ENCODE measurements around the gene RNF151.

RNF151 gene

GRCh38 chr16:2013527-2013926, 46.9 kb downstream of the RNF151 start:
- Histone ChIP-seq H3K9ac (ENCODE audit: low read length) (no peak overlapping the region), H4K8ac (ENCODE audit: low read depth, low read length) (no peak overlapping the region), H4K91ac (ENCODE audit: low read depth, low read length) (no peak overlapping the region), H3K4me1 (ENCODE audit: control insufficient read depth in 1 of 2, insufficient read depth in 2 of 2, low read length in 2 of 2) (peaks cover 8 to 10% of the 10 kb centered on the region in 2 experiments), H2BK12ac (ENCODE audit: low read length) (no peak overlapping the region), H3K18ac (ENCODE audit: low read length) (no peak overlapping the region), H3K36me3 (ENCODE audit: control insufficient read depth in 1 of 2, insufficient read depth in 2 of 2, low read length in 2 of 2) (no peaks in the 10 kb centered on the region), H3K27ac (ENCODE audit: low read depth, low read length) (no peak overlapping the region), H3K14ac (ENCODE audit: low read length) (no peak overlapping the region), H3K23ac (ENCODE audit: low read length) (no peak overlapping the region), H2BK5ac (ENCODE audit: low read depth, low read length, poor library complexity) (no peak overlapping the region), H3K79me1 (ENCODE audit: low read length) (peaks cover 7% of the 10 kb centered on the region), H3K4ac (ENCODE audit: low read depth, low read length) (no peak overlapping the region), H4K12ac (ENCODE audit: low read depth, low read length) (no peak overlapping the region), H2AFZ (ENCODE audit: insufficient read depth, low read length, poor library complexity) (no peak overlapping the region), H3K27me3 (ENCODE audit: insufficient read depth, low read length) (peaks cover 2% of the 10 kb centered on the region), H3K4me2 (ENCODE audit: low read length) (no peak overlapping the region), H3K9me3 (ENCODE audit: insufficient read depth, low read depth, low read length) (no peaks in the 10 kb centered on the region), H2BK120ac (ENCODE audit: insufficient read depth, low read length, poor library complexity) (no peak overlapping the region), H3K79me2 (ENCODE audit: control insufficient read depth, insufficient read depth, low read length, poor library complexity) (peaks cover 7% of the 10 kb centered on the region), H3K4me3 (ENCODE audit: low read depth, low read length) (no peak overlapping the region), H2AK5ac (ENCODE audit: low read length) (no peak overlapping the region)
- WGBS (ENCODE audit: extremely low coverage, insufficient coverage, insufficient read length), result no CpG with 5 or more reads among the region's 15 CpGs
- no peak for DNase-seq

- Histone ChIP-seq H3K4me1 (ENCODE audit: control insufficient read depth in 1 of 2, insufficient read depth in 2 of 2, low read length in 2 of 2) (peaks cover 10 to 12% of the 10 kb centered on the region in 2 experiments), H4K91ac (ENCODE audit: low read depth, low read length) (no peak overlapping the region), H2BK5ac (ENCODE audit: low read depth, low read length, poor library complexity) (no peak overlapping the region), H3K14ac (ENCODE audit: low read length) (no peak overlapping the region), H2BK12ac (ENCODE audit: low read length) (no peak overlapping the region), H3K27me3 (ENCODE audit: insufficient read depth, low read length) (peaks cover 17% of the 10 kb centered on the region), H3K18ac (ENCODE audit: low read length) (no peak overlapping the region), H3K27ac (ENCODE audit: low read depth, low read length) (no peak overlapping the region), H3K36me3 (ENCODE audit: control insufficient read depth in 1 of 2, insufficient read depth in 2 of 2, low read length in 2 of 2) (no peaks in the 10 kb centered on the region), H3K9ac (ENCODE audit: low read length) (no peak overlapping the region), H4K12ac (ENCODE audit: low read depth, low read length) (no peak overlapping the region), H4K8ac (ENCODE audit: low read depth, low read length) (no peak overlapping the region), H2BK120ac (ENCODE audit: insufficient read depth, low read length, poor library complexity) (no peak overlapping the region), H3K4me2 (ENCODE audit: low read length) (no peak overlapping the region), H3K79me1 (ENCODE audit: low read length) (no peaks in the 10 kb centered on the region), H3K23ac (ENCODE audit: low read length) (no peak overlapping the region), H2AK5ac (ENCODE audit: low read length) (no peak overlapping the region), H2AFZ (ENCODE audit: insufficient read depth, low read length, poor library complexity) (no peak overlapping the region), H3K79me2 (ENCODE audit: control insufficient read depth, insufficient read depth, low read length, poor library complexity) (no peaks in the 10 kb centered on the region), H3K9me3 (ENCODE audit: insufficient read depth, low read depth, low read length) (peaks cover 1% of the 10 kb centered on the region), H3K4me3 (ENCODE audit: low read depth, low read length) (no peak overlapping the region), H3K4ac (ENCODE audit: low read depth, low read length) (no peak overlapping the region)
- no CpG with 5 or more reads among the region's 24 CpGs for WGBS (ENCODE audit: extremely low coverage, insufficient coverage, insufficient read length)
- no peak for DNase-seq
Observed at GRCh38 chr16:2015117-2015946, 48.7 kb downstream of the RNF151 start.

GRCh38 chr16:2015947-2016208, 49.2 kb downstream of the RNF151 start:
- no peak overlapping the region for H2BK120ac ChIP-seq (ENCODE audit: insufficient read depth, low read length, poor library complexity)
- peaks cover 2% of the 10 kb centered on the region for H3K9me3 ChIP-seq (ENCODE audit: insufficient read depth, low read depth, low read length)
- H4K8ac ChIP-seq (ENCODE audit: low read depth, low read length), result no peak overlapping the region
- no peak overlapping the region for H3K14ac ChIP-seq (ENCODE audit: low read length)
- no peaks in the 10 kb centered on the region for H3K36me3 ChIP-seq (ENCODE audit: control insufficient read depth in 1 of 2, insufficient read depth in 2 of 2, low read length in 2 of 2)
- WGBS (ENCODE audit: extremely low coverage, insufficient coverage, insufficient read length), result no CpG with 5 or more reads among the region's 7 CpGs
- no peak overlapping the region for H2AFZ ChIP-seq (ENCODE audit: insufficient read depth, low read length, poor library complexity)
- H4K91ac ChIP-seq (ENCODE audit: low read depth, low read length), result no peak overlapping the region
- H2AK5ac ChIP-seq (ENCODE audit: low read length), result no peak overlapping the region
- no peak overlapping the region for H3K18ac ChIP-seq (ENCODE audit: low read length)
- no peaks in the 10 kb centered on the region for H3K79me2 ChIP-seq (ENCODE audit: control insufficient read depth, insufficient read depth, low read length, poor library complexity)
- no peak overlapping the region for H3K4me3 ChIP-seq (ENCODE audit: low read depth, low read length)
- no peak overlapping the region for H2BK12ac ChIP-seq (ENCODE audit: low read length)
- no peak overlapping the region for H3K27ac ChIP-seq (ENCODE audit: low read depth, low read length)
- H3K4me2 ChIP-seq (ENCODE audit: low read length), result no peak overlapping the region
- H3K4ac ChIP-seq (ENCODE audit: low read depth, low read length), result no peak overlapping the region
- H4K12ac ChIP-seq (ENCODE audit: low read depth, low read length), result no peak overlapping the region
- no peaks in the 10 kb centered on the region for H3K79me1 ChIP-seq (ENCODE audit: low read length)
- H3K4me1 ChIP-seq (ENCODE audit: control insufficient read depth in 1 of 2, insufficient read depth in 2 of 2, low read length in 2 of 2), result peaks cover 6 to 12% of the 10 kb centered on the region in 2 experiments
- no peak overlapping the region for H2BK5ac ChIP-seq (ENCODE audit: low read depth, low read length, poor library complexity)
- H3K27me3 ChIP-seq (ENCODE audit: insufficient read depth, low read length), result peaks cover 22% of the 10 kb centered on the region
- no peak overlapping the region for H3K23ac ChIP-seq (ENCODE audit: low read length)
- DNase-seq, result no peak
- no peak overlapping the region for H3K9ac ChIP-seq (ENCODE audit: low read length)

GRCh38 chr16:2016407-2016922, 49.8 kb downstream of the RNF151 start:
- WGBS (ENCODE audit: extremely low coverage, insufficient coverage, insufficient read length), result no CpG with 5 or more reads among the region's 13 CpGs
- no peaks in the 10 kb centered on the region for H3K36me3 ChIP-seq (ENCODE audit: control insufficient read depth in 1 of 2, insufficient read depth in 2 of 2, low read length in 2 of 2)
- no peak overlapping the region for H4K91ac ChIP-seq (ENCODE audit: low read depth, low read length)

More at GRCh38 chr16:2016407-2016922, 49.8 kb downstream of the RNF151 start:
- Histone ChIP-seq H3K4me3 (ENCODE audit: low read depth, low read length) (no peak overlapping the region), H3K4me2 (ENCODE audit: low read length) (no peak overlapping the region), H3K14ac (ENCODE audit: low read length) (no peak overlapping the region), H2AFZ (ENCODE audit: insufficient read depth, low read length, poor library complexity) (no peak overlapping the region), H2BK120ac (ENCODE audit: insufficient read depth, low read length, poor library complexity) (no peak overlapping the region), H3K27ac (ENCODE audit: low read depth, low read length) (no peak overlapping the region), H3K4ac (ENCODE audit: low read depth, low read length) (no peak overlapping the region), H3K9me3 (ENCODE audit: insufficient read depth, low read depth, low read length) (peaks cover 2% of the 10 kb centered on the region), H3K18ac (ENCODE audit: low read length) (no peak overlapping the region), H2BK12ac (ENCODE audit: low read length) (no peak overlapping the region), H2AK5ac (ENCODE audit: low read length) (no peak overlapping the region), H3K79me1 (ENCODE audit: low read length) (no peaks in the 10 kb centered on the region), H3K4me1 (ENCODE audit: control insufficient read depth in 1 of 2, insufficient read depth in 2 of 2, low read length in 2 of 2) (peaks cover 6 to 12% of the 10 kb centered on the region in 2 experiments), H3K23ac (ENCODE audit: low read length) (no peak overlapping the region), H2BK5ac (ENCODE audit: low read depth, low read length, poor library complexity) (no peak overlapping the region), H3K27me3 (ENCODE audit: insufficient read depth, low read length) (peaks cover 22% of the 10 kb centered on the region), H4K12ac (ENCODE audit: low read depth, low read length) (no peak overlapping the region), H4K8ac (ENCODE audit: low read depth, low read length) (no peak overlapping the region), H3K79me2 (ENCODE audit: control insufficient read depth, insufficient read depth, low read length, poor library complexity) (no peaks in the 10 kb centered on the region), H3K9ac (ENCODE audit: low read length) (no peak overlapping the region)
- DNase-seq, result no peak
